H1 (cell line): Measurements from ENCODE around the gene DAZAP1. TPM values are rescaled to one million over a fixed set of nuclear protein-coding genes. Genes with fewer than 3 reads are reported as not detected.

Source experiments
- CBX8 ChIP-seq: fragments of 300-800, 300-1000 bp; sonication (generic); IDR thresholded peaks from 2 replicates; pipeline ENCODE4 v1.7.1; 2016; ENCODE audit warnings: low read depth, low read length, borderline replicate concordance
- CHD1 ChIP-seq: IDR thresholded peaks from 2 replicates; pipeline ENCODE4 v1.6.1; 2012; ENCODE audit warnings: low read depth, low read length, improper control_type of control experiment
- CHD2 ChIP-seq: IDR thresholded peaks from 2 replicates; pipeline ENCODE4 v1.6.1; 2012; ENCODE audit warnings: low read length, improper control_type of control experiment
- GTF2F1 ChIP-seq: IDR thresholded peaks from 2 replicates; pipeline ENCODE4 v1.6.1; 2012; ENCODE audit warnings: low read depth, low read length, improper control_type of control experiment, borderline replicate concordance
- KDM1A ChIP-seq: fragments of 200-600, 300-600 bp; sonication (generic); IDR thresholded peaks from 2 replicates; pipeline ENCODE4 v1.7.1; 2016; ENCODE audit warnings: mild to moderate bottlenecking, low read length, borderline replicate concordance
- TEAD4 ChIP-seq: IDR thresholded peaks from 2 replicates; pipeline ENCODE4 v1.6.1; 2012; ENCODE audit warnings: low read depth, low read length, inconsistent platforms, mixed read lengths
- polyA plus RNA-seq, 7 experiments: library from polyadenylated mRNA; depleted of rRNA in 3 of 7; stranded (reverse) in 5 of 7; unstranded in 2 of 7; fragments of >200 nt in 5 of 7; fragments of 200-250 nt in 2 of 7; gene quantifications; 1 replicate in 5 of 7; 2 replicates in 1 of 7; 4 replicates in 1 of 7; pipeline versions ENCODE4 v1.2.1 to v1.2.3, GENCODE V29; 2011 to 2013; ENCODE audit warnings: missing spikeins in 2 of 7, mixed read lengths in 2 of 7
- total RNA-seq: library from RNA; stranded (reverse); fragmentation: NEBNext Ultra II Directional; extraction: Animal tissue kit (Norgen Biotek cat#: 25700); gene quantifications from 2 replicates; pipeline ENCODE4 v1.2.1, GENCODE V29; 2021

Gene DAZAP1
- total and polyA plus RNA-seq, 2 of the 8 experiments (the other 6 are each of a cell fraction or from before 2014, with no cell fraction given), result 79.6 to 341 TPM

DNA sequence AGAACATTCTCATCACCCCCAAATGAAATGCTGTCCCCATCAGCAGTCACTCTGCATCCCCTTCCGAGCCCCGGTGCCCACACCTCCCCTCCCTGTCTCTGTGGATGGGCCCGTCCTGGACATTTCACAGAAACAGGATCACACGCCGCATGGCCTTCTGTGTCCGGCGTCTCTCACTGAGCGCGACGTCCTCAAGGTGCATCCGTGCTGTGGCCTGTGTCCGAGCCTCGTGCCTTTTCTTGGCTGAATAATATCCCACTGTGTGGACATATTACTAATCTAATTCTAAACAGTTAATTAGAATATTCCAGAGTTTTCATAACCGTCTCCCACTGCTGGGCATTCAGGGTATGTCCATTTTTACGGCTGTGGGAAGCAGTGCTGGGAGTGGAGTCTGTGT, 15.0 kb upstream of the DAZAP1 start (continued):
- TF ChIP-seq CBX8 (no peak), CHD1 (no peak), TEAD4 (no peak), GTF2F1 (no peak), CHD2 (no peak), KDM1A (no peak)
